ENCODE results near the gene CCDC116. TPM values are rescaled to one million over a fixed set of nuclear protein-coding genes. Genes with fewer than 3 reads are reported as not detected.
A peak's percentile ranks its signal among the peaks of the same experiment; 100 is the strongest.
"Not testable (repeated sequence)": the region's sequence is repeated elsewhere in the genome, so short reads cannot be mapped to it uniquely, and the experiment has no call there.

The CCDC116 gene
- total RNA-seq, result 1 to 10 TPM in 1 of 3 donors, under 1 TPM in 2; 0.73 to 1.3 (median 0.86) TPM

DNA sequence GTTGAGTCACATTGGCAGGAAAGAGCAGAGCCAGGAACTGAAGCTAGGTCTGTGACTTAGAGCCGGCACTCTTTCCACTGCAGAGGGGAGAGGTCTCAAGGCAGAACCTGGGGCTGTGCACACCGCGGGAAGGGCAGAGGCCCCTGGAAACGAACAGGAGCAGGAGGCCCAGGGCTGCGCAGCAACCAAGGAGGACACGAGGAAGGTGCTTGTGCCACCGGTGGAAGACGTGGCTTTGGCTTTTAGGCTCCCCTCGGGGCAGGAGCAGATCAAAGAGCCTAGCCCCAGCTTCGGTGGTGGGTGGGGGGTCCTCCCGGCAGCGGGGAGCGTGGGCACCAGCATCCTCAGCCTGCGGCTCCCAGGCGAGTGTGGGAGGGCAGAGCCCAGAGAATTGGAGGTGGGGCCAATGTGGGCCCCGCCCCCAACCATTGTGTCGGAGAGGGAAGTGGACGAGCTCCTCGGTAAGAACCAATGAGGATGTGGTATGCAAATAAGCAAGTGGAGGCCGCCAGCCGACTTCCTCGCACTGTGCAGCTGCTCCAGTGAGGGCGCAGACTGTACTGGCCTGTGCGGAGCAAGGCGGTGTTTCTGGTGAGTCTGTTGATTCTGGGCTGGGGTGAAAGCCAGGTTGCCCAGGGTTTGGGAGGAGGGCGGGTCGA is at the start of gene CCDC116:
TSS of gene CCDC116 (plus strand) at position 524 of the 659 bp plus-strand sequence. CDS start 422 bp downstream, outside the sequence.
- no peak within 1 kb of the TSS for H3K4me3 Mint-ChIP-seq
- no peaks in the 10 kb centered on the region for H3K9me3 Mint-ChIP-seq
- H3K27me3 Mint-ChIP-seq (ENCODE audit: low read depth), result no peaks in the 10 kb centered on the region
- peaks cover 25% of the 10 kb centered on the region for H3K4me1 Mint-ChIP-seq (ENCODE audit: low read depth)
- DNase-seq (peak; percentile 59), ATAC-seq (peak; percentile 12 to 16)
- peaks cover 11% of the 10 kb centered on the region for H3K36me3 Mint-ChIP-seq (ENCODE audit: insufficient read depth)

DNA sequence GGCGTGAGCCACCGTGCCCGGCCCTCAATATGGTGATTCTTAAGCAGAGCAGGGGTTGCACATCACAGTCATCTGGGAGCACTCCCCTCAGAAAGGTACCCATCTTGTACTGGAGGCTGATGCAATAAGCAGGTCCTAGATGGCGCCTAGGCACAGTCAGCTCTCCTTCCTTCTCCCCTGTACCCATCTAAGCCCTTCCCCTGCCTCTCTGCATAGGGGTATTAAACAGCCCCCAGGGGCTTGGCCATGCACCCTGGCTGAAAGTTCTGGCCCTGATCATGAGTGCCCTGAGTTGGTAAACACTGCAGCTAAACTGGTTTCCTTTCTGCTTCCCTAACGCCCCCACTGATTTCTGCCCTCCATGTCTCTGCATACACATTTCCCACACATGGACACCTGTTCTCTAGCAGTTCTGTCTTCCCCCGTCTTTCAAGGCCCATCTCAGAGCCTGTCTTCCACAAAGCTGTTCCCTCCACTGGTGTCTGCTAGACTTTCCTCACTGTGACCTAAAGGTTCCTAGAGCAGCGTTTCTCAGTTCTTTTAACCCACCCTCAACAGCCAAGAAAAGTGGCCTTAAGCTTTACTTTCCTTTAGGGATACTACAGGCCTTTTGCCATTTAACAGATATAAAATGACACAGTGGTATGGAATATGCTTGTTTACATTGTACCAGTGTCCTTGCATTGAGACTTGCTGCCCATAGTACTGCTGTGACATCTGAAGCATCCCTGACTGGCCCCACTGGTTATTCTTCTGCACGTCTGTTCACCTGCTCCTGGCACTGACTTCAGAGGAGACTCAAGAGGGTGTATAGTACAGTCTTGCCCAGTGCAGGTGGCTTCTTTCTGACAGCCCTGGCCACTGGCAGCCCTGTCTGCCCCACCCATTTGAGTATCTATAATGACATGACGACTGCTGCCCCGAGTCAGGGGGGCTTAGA is 49.5 kb upstream of the CCDC116 start:
- DNase-seq, result no peak
- peaks cover 53% of the 10 kb centered on the region for H3K4me1 Mint-ChIP-seq (ENCODE audit: low read depth)
- no peak overlapping the region for H3K4me3 Mint-ChIP-seq
- H3K9me3 Mint-ChIP-seq, result no peaks in the 10 kb centered on the region
- peaks cover 2% of the 10 kb centered on the region for H3K36me3 Mint-ChIP-seq (ENCODE audit: insufficient read depth)
- no peak for ATAC-seq
- no peaks in the 10 kb centered on the region for H3K27me3 Mint-ChIP-seq (ENCODE audit: low read depth)

DNA sequence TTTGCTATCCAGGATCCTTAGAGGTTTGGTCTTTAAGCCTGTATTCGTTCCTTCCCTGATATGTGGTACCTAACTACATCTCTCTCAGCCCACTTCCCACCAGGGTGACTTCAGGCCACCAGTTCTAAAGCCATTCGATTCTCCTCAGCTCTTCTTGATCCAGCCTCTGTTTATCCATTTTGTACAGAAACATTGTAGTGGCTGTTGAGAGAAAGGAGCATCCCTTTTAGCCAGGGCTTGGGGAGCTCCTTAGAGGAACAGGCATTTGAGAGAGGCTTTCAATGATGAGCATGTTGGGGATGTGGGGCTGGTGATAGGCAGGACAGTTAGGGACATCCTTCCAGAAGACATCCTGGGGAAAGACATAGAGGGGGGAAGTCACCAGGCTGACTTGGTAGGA is 47.2 kb upstream of the CCDC116 start:
- peaks cover 48% of the 10 kb centered on the region for H3K4me1 Mint-ChIP-seq (ENCODE audit: low read depth)
- H3K9me3 Mint-ChIP-seq, result no peaks in the 10 kb centered on the region
- DNase-seq, result no peak
- H3K36me3 Mint-ChIP-seq (ENCODE audit: insufficient read depth), result peaks cover 2% of the 10 kb centered on the region
- no peak overlapping the region for H3K4me3 Mint-ChIP-seq
- ATAC-seq, result no peak
- H3K27me3 Mint-ChIP-seq (ENCODE audit: low read depth), result no peaks in the 10 kb centered on the region

GRCh38 chr22:21587803-21588611 is 44.6 kb upstream of the CCDC116 start:
- ATAC-seq (peak; percentile 97 to 99), DNase-seq (no peak)
- Mint-ChIP-seq H3K27me3 (ENCODE audit: low read depth) (no peaks in the 10 kb centered on the region), H3K36me3 (ENCODE audit: insufficient read depth) (peaks cover 4% of the 10 kb centered on the region), H3K4me1 (ENCODE audit: low read depth) (peaks cover 68% of the 10 kb centered on the region), H3K9me3 (no peaks in the 10 kb centered on the region), H3K4me3 (peak overlapping the region; percentile 24)

DNA sequence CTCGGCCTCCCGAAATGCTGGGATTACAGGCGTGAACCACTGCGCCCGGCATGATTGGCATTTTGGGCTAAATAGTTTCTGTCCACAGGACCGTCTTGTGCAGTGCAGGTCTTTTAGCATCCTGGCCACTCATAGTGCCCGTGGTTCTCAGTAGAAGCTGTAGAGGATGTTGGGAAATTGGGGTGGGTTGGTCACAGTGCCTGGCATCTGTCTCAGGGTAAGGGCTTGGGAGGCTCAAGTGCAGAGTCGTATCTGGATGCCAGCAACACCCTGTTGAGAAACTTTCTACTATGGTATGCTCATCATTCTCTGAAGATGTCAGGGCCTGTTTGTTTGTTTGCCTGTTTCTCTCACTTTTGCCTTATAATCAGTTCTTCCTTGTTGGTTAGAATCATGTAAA is 43.2 kb upstream of the CCDC116 start:
- DNase-seq (no peak), ATAC-seq (no peak)
- Mint-ChIP-seq H3K27me3 (ENCODE audit: low read depth) (no peaks in the 10 kb centered on the region), H3K9me3 (no peaks in the 10 kb centered on the region), H3K4me3 (no peak overlapping the region), H3K36me3 (ENCODE audit: insufficient read depth) (peaks cover 17% of the 10 kb centered on the region), H3K4me1 (ENCODE audit: low read depth) (peaks cover 74% of the 10 kb centered on the region)

DNA sequence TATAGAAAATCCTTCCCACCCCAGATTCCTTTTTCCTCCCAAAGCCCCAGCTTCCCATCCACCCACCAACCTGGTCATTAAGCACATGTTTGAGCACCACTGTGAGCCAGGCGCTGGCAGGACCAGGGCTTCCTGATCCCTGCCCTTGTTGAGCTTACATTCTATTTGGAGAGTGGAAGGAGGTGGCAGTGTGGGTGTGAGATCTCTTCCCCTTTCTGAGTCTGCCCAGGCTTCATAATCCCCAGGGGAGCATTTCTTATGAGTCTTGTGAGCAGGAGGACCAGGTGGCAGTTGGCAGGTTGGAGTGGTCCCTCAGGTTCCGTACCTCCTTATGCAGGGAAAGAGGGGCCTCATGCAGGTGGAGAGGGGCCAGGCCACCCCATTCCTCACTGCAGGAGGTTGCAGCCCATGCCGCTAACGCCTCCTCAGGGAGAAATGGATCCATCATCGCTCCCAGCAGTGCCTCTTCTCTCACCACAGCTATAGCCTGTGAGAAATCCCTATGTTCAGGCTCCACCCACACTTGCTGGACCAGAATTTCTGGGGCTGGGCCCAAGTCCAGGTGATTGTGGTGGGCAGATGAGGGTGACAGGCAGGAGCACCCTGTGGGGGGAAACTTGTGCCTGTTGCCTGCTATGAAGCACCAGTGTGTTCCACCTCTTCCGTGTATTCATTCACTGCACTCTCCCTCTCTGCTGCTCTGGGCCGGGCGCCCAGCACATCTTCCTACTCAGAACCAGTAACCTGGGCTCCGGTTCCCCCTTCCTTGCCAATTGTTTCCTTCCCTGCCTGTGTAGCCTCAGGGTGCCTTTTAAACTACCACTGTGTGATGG is 41.5 kb upstream of the CCDC116 start:
- H3K9me3 Mint-ChIP-seq, result no peaks in the 10 kb centered on the region
- H3K4me3 Mint-ChIP-seq, result no peak overlapping the region
- H3K27me3 Mint-ChIP-seq (ENCODE audit: low read depth), result no peaks in the 10 kb centered on the region
- H3K36me3 Mint-ChIP-seq (ENCODE audit: insufficient read depth), result peaks cover 27% of the 10 kb centered on the region
- DNase-seq (no peak), ATAC-seq (no peak)
- H3K4me1 Mint-ChIP-seq (ENCODE audit: low read depth), result peaks cover 69% of the 10 kb centered on the region

DNA sequence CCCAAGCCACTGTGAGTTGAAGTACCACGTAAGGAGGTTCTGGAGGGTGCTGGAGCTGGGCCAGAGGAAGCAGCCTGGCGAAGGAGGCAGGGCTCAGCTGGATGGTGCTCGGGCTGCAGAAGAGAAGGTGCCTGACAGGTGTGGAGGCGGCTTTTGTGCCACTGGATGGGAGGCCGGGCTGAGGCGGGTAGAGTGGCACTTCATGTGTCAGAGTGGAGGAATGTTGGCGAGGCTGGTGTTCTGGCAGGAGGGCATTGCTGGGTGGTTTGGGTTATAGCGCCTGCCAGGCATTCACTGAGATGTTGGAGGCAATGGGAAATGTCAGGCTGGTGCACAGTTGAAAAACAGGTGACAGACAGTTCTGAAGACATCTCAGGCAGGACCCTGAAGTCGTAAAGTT is 40.9 kb upstream of the CCDC116 start:
- ATAC-seq (no peak), DNase-seq (no peak)
- no peaks in the 10 kb centered on the region for H3K9me3 Mint-ChIP-seq
- H3K4me3 Mint-ChIP-seq, result no peak overlapping the region
- peaks cover 28% of the 10 kb centered on the region for H3K36me3 Mint-ChIP-seq (ENCODE audit: insufficient read depth)
- H3K4me1 Mint-ChIP-seq (ENCODE audit: low read depth), result peaks cover 72% of the 10 kb centered on the region
- no peaks in the 10 kb centered on the region for H3K27me3 Mint-ChIP-seq (ENCODE audit: low read depth)

DNA sequence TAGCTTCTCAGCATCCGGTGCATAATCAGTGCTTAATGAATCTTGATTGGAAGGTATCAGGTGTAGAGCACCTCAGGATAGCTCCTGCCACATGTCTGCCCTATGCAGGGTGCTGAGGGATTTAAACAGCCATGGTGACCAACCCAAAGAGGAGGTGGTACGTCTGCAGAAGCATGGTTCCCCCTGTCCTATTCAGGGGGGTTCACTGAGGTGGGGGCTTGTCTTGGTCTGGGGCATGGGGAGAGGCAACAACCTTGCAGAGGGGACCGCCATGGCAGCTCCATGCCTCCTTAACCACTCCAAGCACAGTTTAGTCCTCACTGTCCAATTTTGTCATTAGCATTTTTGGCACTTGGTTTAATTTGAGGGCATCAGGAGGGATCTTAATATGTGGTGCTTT is 40.1 kb upstream of the CCDC116 start:
- Mint-ChIP-seq H3K27me3 (ENCODE audit: low read depth) (no peaks in the 10 kb centered on the region), H3K9me3 (no peaks in the 10 kb centered on the region), H3K4me1 (ENCODE audit: low read depth) (peaks cover 66% of the 10 kb centered on the region), H3K4me3 (no peak overlapping the region), H3K36me3 (ENCODE audit: insufficient read depth) (peaks cover 30% of the 10 kb centered on the region)
- DNase-seq, result no peak
- ATAC-seq, result no peak

DNA sequence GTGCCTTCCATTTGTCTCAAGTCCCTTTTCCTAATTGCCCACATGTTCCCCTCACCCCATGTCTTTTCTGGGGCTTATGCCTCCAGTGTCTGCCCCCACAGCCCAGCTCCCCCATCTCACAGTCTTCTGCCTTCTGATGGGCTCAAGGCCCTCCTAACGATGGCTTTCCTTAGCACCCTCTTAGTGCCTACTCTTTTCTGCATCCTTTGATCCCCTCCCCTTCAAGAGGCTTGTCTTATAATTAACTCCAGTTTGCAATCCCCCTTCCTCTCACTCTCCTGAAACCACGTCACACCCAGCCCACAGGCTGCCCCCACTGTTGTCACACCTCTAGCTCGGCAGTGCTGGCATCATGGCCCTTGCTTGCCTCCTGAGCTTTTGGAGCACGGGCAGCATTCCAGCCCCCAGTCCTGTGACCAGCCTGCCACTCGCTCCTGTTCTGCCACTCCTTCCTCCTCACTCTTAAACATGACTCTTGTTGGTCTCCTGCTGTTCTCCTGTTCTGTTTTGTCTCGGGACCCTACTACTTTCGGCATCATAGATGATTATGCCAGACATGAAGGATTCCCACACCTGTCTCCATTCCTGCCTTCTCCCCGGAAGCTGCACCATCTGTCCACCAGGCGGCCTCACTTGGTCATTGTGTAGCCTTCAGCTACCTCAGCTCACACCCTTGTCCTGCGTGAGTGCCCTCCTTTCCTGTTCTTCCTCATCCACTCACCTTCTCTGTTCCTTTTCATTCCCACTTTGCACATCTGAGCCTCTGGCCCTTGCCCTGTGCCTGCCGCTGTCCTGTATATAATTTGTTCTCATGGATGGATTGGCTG is 38.9 kb upstream of the CCDC116 start:
- no peak for DNase-seq
- ATAC-seq, result no peak
- Mint-ChIP-seq H3K36me3 (ENCODE audit: insufficient read depth) (peaks cover 30% of the 10 kb centered on the region), H3K4me1 (ENCODE audit: low read depth) (peaks cover 60% of the 10 kb centered on the region), H3K4me3 (no peak overlapping the region), H3K27me3 (ENCODE audit: low read depth) (no peaks in the 10 kb centered on the region), H3K9me3 (no peaks in the 10 kb centered on the region)

DNA sequence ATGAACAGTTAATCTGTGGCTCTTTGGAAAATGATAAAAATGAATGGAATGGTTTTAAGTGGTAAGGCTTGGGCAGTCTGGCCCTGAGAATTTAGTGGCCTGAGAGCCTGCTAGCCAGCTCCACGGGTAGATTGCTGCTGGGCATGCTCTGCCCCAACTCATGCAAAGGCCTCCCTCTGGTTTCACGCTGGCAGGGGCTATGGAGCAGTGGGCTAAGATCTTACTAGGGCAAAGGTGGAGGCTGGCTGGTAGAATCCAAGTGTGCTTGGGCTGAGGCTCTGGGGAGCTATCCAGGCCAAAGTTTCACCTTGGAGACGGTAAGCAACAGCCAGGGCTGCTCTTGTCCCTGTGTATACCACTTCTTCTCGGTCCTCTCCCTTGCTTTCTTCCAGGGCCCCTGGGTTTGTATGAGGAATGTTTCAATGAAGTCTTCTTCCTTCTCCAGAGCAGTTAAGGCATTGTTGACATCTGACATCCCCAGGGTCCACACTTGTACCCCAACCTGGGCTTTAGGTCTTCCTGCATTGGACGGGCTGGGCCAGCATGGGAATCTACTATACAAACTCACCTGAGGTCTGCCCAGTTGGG is 37.6 kb upstream of the CCDC116 start:
- H3K9me3 Mint-ChIP-seq, result no peaks in the 10 kb centered on the region
- peaks cover 59% of the 10 kb centered on the region for H3K4me1 Mint-ChIP-seq (ENCODE audit: low read depth)
- H3K4me3 Mint-ChIP-seq, result no peak overlapping the region
- H3K36me3 Mint-ChIP-seq (ENCODE audit: insufficient read depth), result peaks cover 38% of the 10 kb centered on the region
- H3K27me3 Mint-ChIP-seq (ENCODE audit: low read depth), result no peaks in the 10 kb centered on the region
- ATAC-seq, result no peak
- DNase-seq, result no peak

DNA sequence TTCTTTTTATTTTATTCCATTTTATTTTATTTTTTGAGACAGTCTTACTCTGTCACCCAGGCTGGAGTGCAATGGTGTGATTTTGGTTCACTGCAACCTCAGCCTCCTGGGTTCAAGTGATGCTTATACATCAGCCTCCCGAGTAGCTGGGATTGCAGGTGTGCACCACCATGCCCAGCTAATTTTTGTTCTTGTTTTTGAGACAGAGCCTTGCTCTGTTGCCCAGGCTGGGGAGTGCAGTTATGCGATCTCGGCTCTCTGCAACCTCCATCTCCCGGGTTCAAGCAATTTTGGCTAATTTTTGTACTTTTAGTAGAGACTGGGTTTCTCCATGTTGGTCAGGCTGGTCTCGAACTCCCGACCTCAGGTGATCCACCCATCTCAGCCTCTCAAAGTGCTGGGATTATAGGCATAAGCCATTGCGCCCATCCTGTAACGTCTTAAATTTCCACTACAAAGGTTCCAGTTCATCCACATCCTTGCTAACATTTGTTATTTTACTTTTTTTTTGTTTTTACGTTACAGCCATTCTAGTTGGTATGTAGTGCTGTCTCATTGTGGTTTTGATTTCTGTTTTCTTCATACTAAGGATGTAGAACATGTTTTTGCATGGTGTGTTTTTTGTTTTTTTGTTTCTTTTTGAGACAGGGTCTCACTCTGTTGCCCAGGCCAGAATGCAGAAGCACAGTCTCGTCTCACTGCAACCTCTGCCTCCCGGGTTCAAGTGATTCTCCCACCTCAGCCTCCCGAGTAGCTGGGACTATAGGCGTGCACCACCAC is 36.0 kb upstream of the CCDC116 start:
- H3K4me3 Mint-ChIP-seq; DNase-seq; H3K27me3 Mint-ChIP-seq (ENCODE audit: low read depth); ATAC-seq; H3K9me3 Mint-ChIP-seq: not testable (repeated sequence)
- Mint-ChIP-seq H3K36me3 (ENCODE audit: insufficient read depth) (peaks cover 36% of the 10 kb centered on the region), H3K4me1 (ENCODE audit: low read depth) (peaks cover 51% of the 10 kb centered on the region)

- Mint-ChIP-seq H3K4me3 (no peak overlapping the region), H3K4me1 (ENCODE audit: low read depth) (peaks cover 44% of the 10 kb centered on the region), H3K9me3 (no peaks in the 10 kb centered on the region), H3K36me3 (ENCODE audit: insufficient read depth) (peaks cover 41% of the 10 kb centered on the region), H3K27me3 (ENCODE audit: low read depth) (no peaks in the 10 kb centered on the region)
- DNase-seq, result no peak
- no peak for ATAC-seq
These were observed 34.3 kb upstream of the CCDC116 start for GRCh38 chr22:21598302-21598701.

Measured in activated T-cell treated with anti-CD3 and anti-CD28 coated beads, Interleukin-2, amount 50 U/mL, for 4 hours (primary cell).